Stimulated activated CD4-positive, alpha-beta T cell treated with anti-CD3 and anti-CD28 coated beads, Interleukin-15, amount 100 ng/mL, for 48 hours (primary cell): ENCODE results near the gene GJD3.
A peak's percentile ranks its signal among the peaks of the same experiment; 100 is the strongest.

ENCODE experiments used
- DNase-seq, 2 donors: peaks; one replicate each; pipeline ENCODE4 v3.0.0-alpha.2; 2020; ENCODE audit warnings: low read depth in 2 of 2

Gene GJD3

GRCh38 chr17:40340880-40341807, 23.4 kb downstream of the GJD3 start:
- DNase-seq: peak; percentile 79 to 83

- no peak for DNase-seq
Measured at GRCh38 chr17:40340327-40340726, 24.2 kb downstream of the GJD3 start.

GRCh38 chr17:40338941-40339649, 25.4 kb downstream of the GJD3 start:
- DNase-seq: no peak

- DNase-seq: no peak
Measured at GRCh38 chr17:40338058-40338457, 26.5 kb downstream of the GJD3 start.

- no peak for DNase-seq
Measured at GRCh38 chr17:40337351-40337750, 27.2 kb downstream of the GJD3 start.

- DNase-seq: no peak
Measured at GRCh38 chr17:40335620-40336019, 28.9 kb downstream of the GJD3 start.

GRCh38 chr17:40333781-40334448, 30.6 kb downstream of the GJD3 start:
- DNase-seq: no peak

- DNase-seq: no peak
Measured at GRCh38 chr17:40331743-40332641, 32.5 kb downstream of the GJD3 start.

- DNase-seq: no peak
Measured at GRCh38 chr17:40330850-40331470, 33.6 kb downstream of the GJD3 start.

- no peak for DNase-seq
Measured at GRCh38 chr17:40329839-40330794, 34.4 kb downstream of the GJD3 start.

GRCh38 chr17:40328386-40328766, 36.2 kb downstream of the GJD3 start:
- no peak for DNase-seq

GRCh38 chr17:40327735-40328385, 36.7 kb downstream of the GJD3 start:
- DNase-seq: no peak

- DNase-seq: no peak
Measured at GRCh38 chr17:40327244-40327729, 37.2 kb downstream of the GJD3 start.

GRCh38 chr17:40326832-40327199, 37.7 kb downstream of the GJD3 start:
- no peak for DNase-seq

- no peak for DNase-seq
Measured at GRCh38 chr17:40326014-40326831, 38.3 kb downstream of the GJD3 start.

GRCh38 chr17:40325156-40326013, 39.2 kb downstream of the GJD3 start:
- no peak for DNase-seq
